Measurements from ENCODE around the gene MAEL. TPM values are rescaled to one million over a fixed set of nuclear protein-coding genes. Genes with fewer than 3 reads are reported as not detected.

The MAEL gene
- total and polyA plus RNA-seq, 4 donors: 0.03 to 0.06 TPM; not detected in 2

DNA sequence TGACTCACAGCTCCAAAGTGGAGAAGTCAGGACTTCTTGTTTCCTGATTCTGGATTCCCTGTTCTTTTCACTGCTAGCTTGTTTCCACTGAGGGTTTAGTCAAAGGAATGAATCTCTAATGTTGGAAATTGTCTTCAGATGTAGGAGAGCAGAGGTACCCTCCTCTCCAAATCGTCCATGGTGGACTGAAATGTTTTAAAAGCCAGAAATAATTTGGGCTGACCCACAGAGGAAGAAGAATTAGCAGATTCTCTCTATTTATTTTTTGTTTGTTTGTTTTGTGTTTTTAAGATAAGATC is 70.7 kb downstream of the MAEL start:
- no peak for ATAC-seq (ENCODE audit: insufficient read depth, low FRiP score)
- Histone ChIP-seq H3K27ac (ENCODE audit: low read depth in 1 of 2, low read length in 1 of 2) (no peak overlapping the region), H3K27me3 (ENCODE audit: control insufficient read depth in 3 of 3, insufficient read depth in 3 of 3, low read length in 2 of 3) (no peaks in the 10 kb centered on the region), H3K9me3 (ENCODE audit: control insufficient read depth in 4 of 4, insufficient read depth in 3 of 4, low read length in 3 of 4) (no peaks in the 10 kb centered on the region), H3K4me1 (ENCODE audit: control insufficient read depth in 5 of 5, insufficient read depth in 5 of 5, low read length in 5 of 5) (peaks cover 0 to 2% (median 0%) of the 10 kb centered on the region in 5 donors), H3K36me3 (ENCODE audit: control insufficient read depth in 4 of 4, insufficient read depth in 4 of 4, low read length in 4 of 4) (no peaks in the 10 kb centered on the region), H3K9ac (ENCODE audit: insufficient read depth in 1 of 2, low read length in 2 of 2) (no peak overlapping the region), H3K4me3 (no peak overlapping the region)
- TF ChIP-seq, protein P1, sequence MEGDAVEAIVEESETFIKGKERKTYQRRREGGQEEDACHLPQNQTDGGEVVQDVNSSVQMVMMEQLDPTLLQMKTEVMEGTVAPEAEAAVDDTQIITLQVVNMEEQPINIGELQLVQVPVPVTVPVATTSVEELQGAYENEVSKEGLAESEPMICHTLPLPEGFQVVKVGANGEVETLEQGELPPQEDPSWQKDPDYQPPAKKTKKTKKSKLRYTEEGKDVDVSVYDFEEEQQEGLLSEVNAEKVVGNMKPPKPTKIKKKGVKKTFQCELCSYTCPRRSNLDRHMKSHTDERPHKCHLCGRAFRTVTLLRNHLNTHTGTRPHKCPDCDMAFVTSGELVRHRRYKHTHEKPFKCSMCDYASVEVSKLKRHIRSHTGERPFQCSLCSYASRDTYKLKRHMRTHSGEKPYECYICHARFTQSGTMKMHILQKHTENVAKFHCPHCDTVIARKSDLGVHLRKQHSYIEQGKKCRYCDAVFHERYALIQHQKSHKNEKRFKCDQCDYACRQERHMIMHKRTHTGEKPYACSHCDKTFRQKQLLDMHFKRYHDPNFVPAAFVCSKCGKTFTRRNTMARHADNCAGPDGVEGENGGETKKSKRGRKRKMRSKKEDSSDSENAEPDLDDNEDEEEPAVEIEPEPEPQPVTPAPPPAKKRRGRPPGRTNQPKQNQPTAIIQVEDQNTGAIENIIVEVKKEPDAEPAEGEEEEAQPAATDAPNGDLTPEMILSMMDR (IDR thresholded peaks at IDR 0.05; ENCODE audit: control extremely low read depth, extremely low read depth): no peak
- DNase-seq: no peak
- WGBS, 2 donors: 44 to 71% methylated on average over 1 of the region's 1 CpG

DNA sequence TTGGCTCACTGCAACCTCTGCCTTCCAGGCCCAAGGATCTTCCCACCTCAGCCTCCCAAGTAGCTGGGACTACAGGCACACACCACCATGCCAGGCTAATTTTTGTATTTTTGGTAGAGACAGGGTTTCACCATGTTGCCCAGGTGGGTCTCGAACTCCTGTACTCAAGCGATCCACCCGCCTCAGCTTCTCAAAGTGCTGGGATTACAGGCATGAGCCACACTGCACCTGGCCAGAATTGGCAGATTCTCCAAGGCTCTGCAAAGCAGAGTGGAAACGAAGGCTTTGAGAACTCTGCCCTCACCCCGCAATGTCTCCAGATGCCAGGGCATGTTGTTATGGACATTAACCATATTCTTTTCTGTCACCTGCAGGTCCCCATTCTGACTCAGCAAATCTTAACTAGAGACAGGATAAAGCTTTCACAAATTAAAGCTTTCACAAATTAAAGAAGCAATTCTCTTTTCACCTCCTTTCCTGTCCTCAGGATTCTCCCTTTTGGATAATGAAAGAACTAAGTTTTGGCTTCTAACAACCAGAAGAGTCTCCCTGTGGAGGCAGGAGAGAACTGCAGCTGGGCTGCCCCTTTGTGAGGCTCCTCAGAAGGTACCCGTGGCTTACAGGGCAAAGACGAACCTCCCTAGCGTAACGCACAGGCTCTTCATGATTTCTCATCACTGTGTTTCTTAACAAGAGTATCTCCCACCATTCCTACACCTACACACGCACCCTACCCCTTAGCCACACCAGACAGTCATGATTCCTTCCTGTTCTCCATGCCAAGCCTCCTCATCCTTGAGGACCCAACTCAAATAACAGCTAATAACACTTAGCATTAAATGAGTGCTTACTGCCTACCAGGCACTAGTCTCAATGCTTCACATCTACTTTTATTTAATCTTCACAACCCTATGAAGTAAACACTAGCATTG is 71.3 kb downstream of the MAEL start:
- Histone ChIP-seq H3K9ac (ENCODE audit: insufficient read depth in 1 of 2, low read length in 2 of 2) (no peak overlapping the region), H3K4me3 (no peak overlapping the region), H3K9me3 (ENCODE audit: control insufficient read depth in 4 of 4, insufficient read depth in 3 of 4, low read length in 3 of 4) (no peaks in the 10 kb centered on the region), H3K27me3 (ENCODE audit: control insufficient read depth in 3 of 3, insufficient read depth in 3 of 3, low read length in 2 of 3) (peaks cover 0 to 4% (median 0%) of the 10 kb centered on the region in 3 donors), H3K36me3 (ENCODE audit: control insufficient read depth in 4 of 4, insufficient read depth in 4 of 4, low read length in 4 of 4) (no peaks in the 10 kb centered on the region), H3K4me1 (ENCODE audit: control insufficient read depth in 5 of 5, insufficient read depth in 5 of 5, low read length in 5 of 5) (peaks cover 0 to 2% (median 0%) of the 10 kb centered on the region in 5 donors), H3K27ac (ENCODE audit: low read depth in 1 of 2, low read length in 1 of 2) (no peak overlapping the region)
- DNase-seq: no peak
- TF ChIP-seq, protein P1 (IDR thresholded peaks at IDR 0.05; ENCODE audit: control extremely low read depth, extremely low read depth): no peak
- no peak for ATAC-seq (ENCODE audit: insufficient read depth, low FRiP score)
- 73 to 83% methylated on average over 10 of the region's 10 CpGs for WGBS, 2 donors

DNA sequence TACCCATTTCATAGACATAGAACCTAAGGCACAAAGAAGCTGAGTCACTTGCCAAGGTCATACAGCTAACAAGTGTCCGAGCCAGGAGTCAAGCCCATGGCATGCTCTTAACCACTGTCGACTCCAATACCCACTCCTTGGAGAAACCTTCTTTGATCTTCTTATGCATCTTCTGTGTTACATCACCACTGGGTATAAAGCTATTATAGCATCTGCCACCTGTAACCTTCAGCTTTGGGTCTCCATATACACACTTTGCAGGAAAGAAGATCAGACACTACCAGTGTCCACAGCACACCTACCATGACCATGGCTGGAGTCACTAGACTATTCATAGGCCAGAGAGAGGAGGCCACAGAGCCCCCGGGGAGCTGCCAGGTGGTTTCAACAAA is 72.0 kb downstream of the MAEL start:
- ATAC-seq (ENCODE audit: insufficient read depth, low FRiP score) (no peak), DNase-seq (no peak)
- H3K36me3 ChIP-seq (ENCODE audit: control insufficient read depth in 4 of 4, insufficient read depth in 4 of 4, low read length in 4 of 4): no peaks in the 10 kb centered on the region
- no peak overlapping the region for H3K4me3 ChIP-seq
- peaks cover 0 to 2% (median 0%) of the 10 kb centered on the region in 5 donors for H3K4me1 ChIP-seq (ENCODE audit: control insufficient read depth in 5 of 5, insufficient read depth in 5 of 5, low read length in 5 of 5)
- H3K27ac ChIP-seq (ENCODE audit: low read depth in 1 of 2, low read length in 1 of 2): no peak overlapping the region
- TF ChIP-seq, protein P1 (IDR thresholded peaks at IDR 0.05; ENCODE audit: control extremely low read depth, extremely low read depth): no peak
- H3K27me3 ChIP-seq (ENCODE audit: control insufficient read depth in 3 of 3, insufficient read depth in 3 of 3, low read length in 2 of 3): peaks cover 0 to 5% (median 0%) of the 10 kb centered on the region in 3 donors
- 84 to 89% methylated on average over 3 of the region's 3 CpGs for WGBS, 2 donors
- H3K9me3 ChIP-seq (ENCODE audit: control insufficient read depth in 4 of 4, insufficient read depth in 3 of 4, low read length in 3 of 4): no peaks in the 10 kb centered on the region
- no peak overlapping the region for H3K9ac ChIP-seq (ENCODE audit: insufficient read depth in 1 of 2, low read length in 2 of 2)
